Pancreas (tissue), 10 donors: ENCODE measurements around the gene SENP7. TPM values are rescaled to one million over a fixed set of nuclear protein-coding genes. Genes with fewer than 3 reads are reported as not detected.

Experiments
- ATAC-seq, 4 donors: fragments of 200-7000 bp; cut with Tn5 transposase; one replicate each; pipeline versions ENCODE4 v1.8.0 to v1.9.1; 2020; ENCODE audit warnings: mild to moderate bottlenecking in 4 of 4, moderate library complexity in 4 of 4
- DNase-seq, 6 donors: peaks; one replicate each; pipeline ENCODE4 v3.0.0-alpha.2; 2020
- FAIRE-seq: peaks from 2 replicates; lab custom pipeline; 2012; peaks lifted over from hg19 to GRCh38; lab: Jason Lieb, UNC
- H3K27ac ChIP-seq, 4 donors: fragments of 200-600 bp; sonication (generic); 1 replicate in 3 of 4; 2 replicates in 1 of 4; pipeline versions ENCODE4 v1.5.0 to v1.8.0; 2020
- H3K27me3 ChIP-seq, 4 donors: fragments of 200-600 bp; one replicate each; pipeline ENCODE4 v1.8.0; 2021
- H3K36me3 ChIP-seq, 3 donors: fragments of 200-600 bp; sonication (generic) in 1 of 3; one replicate each; pipeline versions ENCODE4 v1.5.0 to v1.8.0; 2020 to 2021
- H3K4me1 ChIP-seq, 3 donors: fragments of 200-600 bp; one replicate each; pipeline ENCODE4 v1.8.0; 2021
- H3K4me3 ChIP-seq, 4 donors: fragments of 200-600 bp; sonication (generic) in 2 of 4; one replicate each; pipeline versions ENCODE4 v1.5.0 to v1.8.0; 2020 to 2021
- H3K9me3 ChIP-seq, 4 donors: fragments of 200-600 bp; one replicate each; pipeline ENCODE4 v1.8.0; 2021
- WGBS, 2 donors: extraction: QIAGEN DNeasy Blood & Tissue Kit; methylation state at CpG; one replicate each; pipeline ENCODE4 v1.1.7; 2013; 5-methylcytosine and 5-hydroxymethylcytosine counted together
- intact Hi-C, 3 donors: fragments of 100-400 bp; cut with DNase I; formaldehyde crosslinking; loops; one replicate each; pipeline versions ENCODE4 v1.11.1 to v1.14.2; 2022
- polyA plus RNA-seq, 2 donors: library from polyadenylated mRNA; stranded (reverse); fragments of 200-250 nt; gene quantifications; one replicate each; pipeline ENCODE4 v1.2.3, GENCODE V29; 2013
- total RNA-seq, 6 donors: library from RNA; stranded (reverse); fragmentation: NEBNext Ultra II Directional in 4 of 6; extraction: Animal tissue kit (Norgen Biotek cat#: 25700) in 4 of 6; gene quantifications; one replicate each; pipeline versions ENCODE4 v1.2.1 to v1.2.4, GENCODE V29; 2021 to 2023
- TF ChIP-seq, protein P1 (sequence below), 4 donors: fragments of 200-600 bp; sonication (generic) in 3 of 4; IDR thresholded peaks; one replicate each; pipeline versions ENCODE4 v1.5.0 to v1.8.0; 2021; ENCODE audit warnings: antibody characterized with exemption in 4 of 4
- donor health status: healthy with polysubstance abuse.
- donor health status: DM: no; HTN: no; CAD: no; lungs with moderate emphysema.
- donor health status: DM: no; HTN: no; CAD: no.
- donor health status: control.
- donor health status: control.
- donor health status: Bipolar disorder and iron deficiency.
- donor health status: DM: yes; HTN: yes; CAD: no.
- donor health status: DM: no; HTN: no; CAD: no.
- donor health status: DM: no; HTN: no; CAD: no.
- donor health status: DM: yes; HTN: yes; CAD: no.

SENP7 gene
- total and polyA plus RNA-seq, 8 donors: 5.7 to 13.7 (median 8.6) TPM

DNA sequence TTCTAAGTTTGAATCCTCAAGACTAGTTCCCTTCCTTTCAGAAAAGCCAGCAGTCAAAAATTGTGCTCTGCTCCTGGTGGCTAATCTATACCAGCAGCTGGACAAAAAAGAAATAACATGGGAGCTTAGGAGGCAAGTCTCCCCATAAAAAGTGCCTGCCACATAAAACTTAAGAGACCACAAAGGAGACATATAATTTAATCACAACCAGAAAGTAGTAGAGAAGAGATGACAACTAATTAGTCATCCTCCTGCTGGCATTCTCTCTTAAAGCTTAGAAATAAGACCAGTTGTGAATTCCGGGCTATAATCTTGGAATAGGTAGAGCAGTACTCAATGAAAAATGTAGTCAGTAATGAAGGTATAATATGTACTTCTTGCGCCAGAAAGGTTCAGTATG is 172.4 kb downstream of the SENP7 start:
- intact Hi-C loops: no loop called here
- Histone ChIP-seq H3K36me3 (peaks cover 0 to 7% (median 0%) of the 10 kb centered on the region in 3 donors), H3K9me3 (no peaks in the 10 kb centered on the region), H3K4me1 (no peaks in the 10 kb centered on the region), H3K27me3 (no peaks in the 10 kb centered on the region), H3K27ac (no peak overlapping the region), H3K4me3 (no peak overlapping the region)
- WGBS, 2 donors: 49 to 76% methylated on average over 2 of the region's 2 CpGs
- no peak for FAIRE-seq
- DNase-seq: no peak
- no peak for ATAC-seq
- TF ChIP-seq, protein P1, sequence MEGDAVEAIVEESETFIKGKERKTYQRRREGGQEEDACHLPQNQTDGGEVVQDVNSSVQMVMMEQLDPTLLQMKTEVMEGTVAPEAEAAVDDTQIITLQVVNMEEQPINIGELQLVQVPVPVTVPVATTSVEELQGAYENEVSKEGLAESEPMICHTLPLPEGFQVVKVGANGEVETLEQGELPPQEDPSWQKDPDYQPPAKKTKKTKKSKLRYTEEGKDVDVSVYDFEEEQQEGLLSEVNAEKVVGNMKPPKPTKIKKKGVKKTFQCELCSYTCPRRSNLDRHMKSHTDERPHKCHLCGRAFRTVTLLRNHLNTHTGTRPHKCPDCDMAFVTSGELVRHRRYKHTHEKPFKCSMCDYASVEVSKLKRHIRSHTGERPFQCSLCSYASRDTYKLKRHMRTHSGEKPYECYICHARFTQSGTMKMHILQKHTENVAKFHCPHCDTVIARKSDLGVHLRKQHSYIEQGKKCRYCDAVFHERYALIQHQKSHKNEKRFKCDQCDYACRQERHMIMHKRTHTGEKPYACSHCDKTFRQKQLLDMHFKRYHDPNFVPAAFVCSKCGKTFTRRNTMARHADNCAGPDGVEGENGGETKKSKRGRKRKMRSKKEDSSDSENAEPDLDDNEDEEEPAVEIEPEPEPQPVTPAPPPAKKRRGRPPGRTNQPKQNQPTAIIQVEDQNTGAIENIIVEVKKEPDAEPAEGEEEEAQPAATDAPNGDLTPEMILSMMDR (IDR thresholded peaks at IDR 0.05): no peak

DNA sequence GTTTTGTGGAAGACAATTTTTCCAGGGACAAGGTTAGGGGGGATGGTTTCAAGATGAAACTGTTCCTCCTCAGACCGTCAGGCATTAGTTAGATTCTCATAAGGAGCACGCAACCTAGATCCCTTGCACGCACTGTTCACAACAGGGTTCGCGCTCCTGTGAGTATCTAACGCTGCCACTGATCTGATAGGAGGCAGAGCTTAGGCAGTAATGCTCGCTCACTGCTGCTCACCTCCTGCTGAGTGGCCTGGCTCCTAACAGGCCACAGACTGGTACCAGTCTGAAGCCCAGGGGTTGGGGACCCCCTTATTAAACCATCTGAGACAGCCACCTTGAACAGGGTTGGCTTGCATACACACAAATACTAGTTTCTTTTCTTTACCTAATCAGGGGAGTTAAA is 179.1 kb downstream of the SENP7 start:
- TF ChIP-seq, protein P1 (IDR thresholded peaks at IDR 0.05): no peak
- H3K4me1 ChIP-seq: no peaks in the 10 kb centered on the region
- no peak overlapping the region for H3K4me3 ChIP-seq
- H3K27me3 ChIP-seq: no peaks in the 10 kb centered on the region
- peaks cover 0 to 7% (median 0%) of the 10 kb centered on the region in 3 donors for H3K36me3 ChIP-seq
- 79 to 88% methylated on average over 7 of the region's 7 CpGs for WGBS, 2 donors
- no peak for DNase-seq
- ATAC-seq: no peak
- FAIRE-seq: no peak
- H3K9me3 ChIP-seq: no peaks in the 10 kb centered on the region
- H3K27ac ChIP-seq: no peak overlapping the region
- intact Hi-C loops: no loop called here

DNA sequence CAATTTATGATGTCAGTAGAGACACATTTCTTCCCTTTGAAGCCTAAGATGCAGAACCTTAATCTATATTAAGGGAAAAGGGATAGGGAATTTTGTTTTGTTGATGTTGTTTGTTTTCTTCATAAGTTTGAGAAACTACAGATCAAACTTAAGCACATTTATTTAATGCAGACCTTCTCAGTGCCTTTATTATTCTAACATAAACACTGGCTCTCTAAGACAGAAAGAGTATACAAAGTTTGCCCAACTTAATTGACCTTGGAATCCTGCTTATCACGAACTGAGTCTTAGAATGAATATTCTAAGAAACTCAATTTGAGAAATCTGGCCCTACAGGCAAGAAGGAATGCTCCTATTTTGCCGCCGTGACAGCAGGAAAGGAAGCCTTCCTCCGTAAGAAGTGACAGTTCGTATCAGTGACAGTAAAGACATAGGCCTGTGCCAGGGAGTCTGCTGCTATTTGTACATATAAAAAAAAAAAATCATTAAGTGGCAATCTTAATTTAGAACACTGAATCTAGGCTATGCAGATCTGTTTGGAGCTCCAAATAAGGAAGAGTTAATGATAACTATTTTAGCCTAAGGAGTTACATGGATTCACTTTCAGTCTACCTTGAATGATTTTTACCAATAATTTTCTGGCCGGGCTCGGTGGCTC is 183.9 kb downstream of the SENP7 start:
- 95% methylated on average over 7 of the region's 7 CpGs for WGBS, 2 donors
- ATAC-seq: no peak

DNA sequence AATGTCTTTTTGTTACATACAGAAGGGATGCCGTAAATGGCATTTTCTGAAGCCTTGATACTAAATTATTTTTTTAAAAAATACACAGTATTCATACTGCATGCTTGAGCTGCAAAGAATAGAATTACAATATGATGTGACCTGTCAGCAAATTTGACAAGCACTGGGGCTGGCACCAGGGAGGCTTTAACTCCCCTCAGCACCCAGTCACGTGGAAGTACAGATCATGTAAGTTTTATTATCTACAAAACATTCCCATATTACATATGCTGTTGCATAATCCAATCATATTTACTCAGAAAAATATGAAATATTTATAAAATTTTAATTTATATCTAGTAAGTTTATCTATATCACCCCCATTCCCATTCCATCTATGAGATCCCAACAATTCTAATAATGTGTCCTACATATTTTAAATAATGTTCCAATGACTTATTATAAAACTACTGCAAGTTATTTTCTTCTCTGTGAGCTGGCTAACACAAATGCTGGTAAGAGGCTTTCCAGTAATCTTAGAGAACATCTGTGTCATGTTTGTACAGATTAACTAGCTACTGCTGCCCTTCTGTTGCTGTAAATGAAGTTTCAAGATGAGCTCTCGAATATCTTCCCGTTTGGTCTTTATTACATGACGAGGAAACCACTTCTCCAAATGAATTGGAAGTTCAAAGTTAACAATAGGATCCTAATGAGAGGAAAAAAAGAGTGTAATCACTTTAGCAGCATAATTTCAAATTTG is 187.4 kb downstream of the SENP7 start:
- H3K9me3 ChIP-seq: no peaks in the 10 kb centered on the region
- no peaks in the 10 kb centered on the region for H3K4me1 ChIP-seq
- DNase-seq (no peak), FAIRE-seq (no peak), ATAC-seq (no peak)
- peaks cover 0 to 9% (median 0%) of the 10 kb centered on the region in 3 donors for H3K36me3 ChIP-seq
- TF ChIP-seq, protein P1 (IDR thresholded peaks at IDR 0.05): no peak
- intact Hi-C loops: no loop called here
- H3K4me3 ChIP-seq: no peak overlapping the region
- WGBS, 2 donors: 89 to 90% methylated on average over 5 of the region's 5 CpGs
- no peak overlapping the region for H3K27ac ChIP-seq
- H3K27me3 ChIP-seq: no peaks in the 10 kb centered on the region

More for the DNA sequence above, 183.9 kb downstream of the SENP7 start:
- H3K9me3 ChIP-seq: no peaks in the 10 kb centered on the region
- peaks cover 0 to 9% (median 0%) of the 10 kb centered on the region in 3 donors for H3K36me3 ChIP-seq
- no peak for FAIRE-seq
- no peak overlapping the region for H3K4me3 ChIP-seq
- H3K27ac ChIP-seq: no peak overlapping the region
- H3K4me1 ChIP-seq: no peaks in the 10 kb centered on the region
- TF ChIP-seq, protein P1 (IDR thresholded peaks at IDR 0.05): no peak
- no peaks in the 10 kb centered on the region for H3K27me3 ChIP-seq
- intact Hi-C loops: no loop called here
- DNase-seq: no peak

DNA sequence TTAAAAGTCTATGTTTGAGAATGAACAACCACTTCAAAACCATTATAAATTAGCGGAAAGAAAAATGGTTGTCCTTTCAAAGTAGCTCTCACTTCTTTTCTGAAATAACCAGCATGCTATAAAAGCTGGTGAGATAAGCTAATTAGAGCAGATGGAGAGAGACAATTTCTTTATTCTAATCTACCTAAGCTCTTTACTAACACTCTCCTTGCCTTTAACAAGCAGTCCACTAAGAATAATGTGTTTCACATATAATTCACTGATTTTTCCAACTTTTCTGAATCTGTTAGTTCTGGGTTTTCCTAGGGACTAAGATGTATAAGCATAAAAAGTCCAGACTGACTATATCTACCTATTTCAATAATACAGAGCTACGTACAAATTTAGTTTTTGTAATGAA is 192.5 kb downstream of the SENP7 start, which contains the start of gene IMPG2:
Gene IMPG2 (minus strand): TSS at position 101 of the 400 bp plus-strand sequence. CDS start 203 bp downstream, outside the sequence.
- H3K9me3 ChIP-seq: no peaks in the 10 kb centered on the region
- FAIRE-seq (no peak), ATAC-seq (no peak), DNase-seq (no peak)
- WGBS, 2 donors: 93 to 98% methylated on average over 2 of the region's 2 CpGs
- TF ChIP-seq, protein P1 (IDR thresholded peaks at IDR 0.05): no peak
- H3K27ac ChIP-seq: no peak within 1 kb of the TSS
- no peaks in the 10 kb centered on the region for H3K4me1 ChIP-seq
- no peaks in the 10 kb centered on the region for H3K27me3 ChIP-seq
- no peak within 1 kb of the TSS for H3K4me3 ChIP-seq
- intact Hi-C loops: no loop called here
- peaks cover 0 to 4% (median 0%) of the 10 kb centered on the region in 3 donors for H3K36me3 ChIP-seq
